ENCODE data around the gene NAA10. TPM values are rescaled to one million over a fixed set of nuclear protein-coding genes. Genes with fewer than 3 reads are reported as not detected.

NAA10 gene
- total RNA-seq, 4 donors from 2014 or later, result 89.3 to 106 (median 95.4) TPM

GRCh38 chrX:153969125-153969903 is 34.5 kb upstream of the NAA10 start:
- H3K4me1 ChIP-seq, result peaks cover 53 to 71% (median 63%) of the 10 kb centered on the region in 4 donors

GRCh38 chrX:153968754-153969124 is 33.9 kb upstream of the NAA10 start:
- Histone ChIP-seq H3K4me1 (peaks cover 47 to 68% (median 60%) of the 10 kb centered on the region in 4 donors), H3K9me3 (no peaks in the 10 kb centered on the region), H3K27ac (replicated peaks in 1 of 4) (peak overlapping the region; percentile 95 to 99 (median 98)), H3K36me3 (peaks cover 0 to 8% (median 6%) of the 10 kb centered on the region in 4 donors), H3K4me3 (peak overlapping the region; percentile 65 to 81 (median 72)), H3K27me3 (no peaks in the 10 kb centered on the region)
- TF ChIP-seq EP300 (IDR thresholded peaks at IDR 0.05), result no peak
- no peak for TF ChIP-seq POLR2AphosphoS5 (IDR thresholded peaks at IDR 0.05)
- TF ChIP-seq CTCF (IDR thresholded peaks at IDR 0.05), result no peak
- TF ChIP-seq POLR2A (IDR thresholded peaks at IDR 0.05; ENCODE audit: low read depth), result no peak
- DNase-seq (ENCODE audit: extremely low spot score), result no peak
- WGBS, result 50% methylated on average over 9 of the region's 12 CpGs
- intact Hi-C loops (cut with DNase I), result no loop called here

More at GRCh38 chrX:153969125-153969903, 34.5 kb upstream of the NAA10 start:
- H3K36me3 ChIP-seq, result peaks cover 0 to 2% (median 0%) of the 10 kb centered on the region in 4 donors
- no peaks in the 10 kb centered on the region for H3K27me3 ChIP-seq
- no peaks in the 10 kb centered on the region for H3K9me3 ChIP-seq
- no peak for TF ChIP-seq EP300 (IDR thresholded peaks at IDR 0.05)
- TF ChIP-seq CTCF (IDR thresholded peaks at IDR 0.05), result no peak
- TF ChIP-seq POLR2AphosphoS5 (IDR thresholded peaks at IDR 0.05), result no peak
- no peak for TF ChIP-seq POLR2A (IDR thresholded peaks at IDR 0.05; ENCODE audit: low read depth)
- peak overlapping the region; percentile 65 to 81 (median 72) for H3K4me3 ChIP-seq
- peak overlapping the region; percentile 95 to 99 (median 98) for H3K27ac ChIP-seq (replicated peaks in 1 of 4)
- intact Hi-C loops (cut with DNase I), result no loop called here
- DNase-seq (ENCODE audit: extremely low spot score), result no peak
- WGBS, result 43% methylated on average over 20 of the region's 25 CpGs

GRCh38 chrX:153968255-153968654 is 33.4 kb upstream of the NAA10 start:
- Histone ChIP-seq H3K4me3 (peak overlapping the region; percentile 65 to 81 (median 72)), H3K9me3 (no peaks in the 10 kb centered on the region), H3K27ac (replicated peaks in 1 of 4) (peak overlapping the region; percentile 95 to 99 (median 98)), H3K4me1 (peaks cover 42 to 64% (median 55%) of the 10 kb centered on the region in 4 donors), H3K27me3 (no peaks in the 10 kb centered on the region), H3K36me3 (peaks cover 0 to 13% (median 11%) of the 10 kb centered on the region in 4 donors)
- WGBS, result 57% methylated on average over 9 of the region's 9 CpGs
- no peak for DNase-seq (ENCODE audit: extremely low spot score)
- TF ChIP-seq EP300 (IDR thresholded peaks at IDR 0.05) (no peak), CTCF (IDR thresholded peaks at IDR 0.05) (no peak), POLR2AphosphoS5 (IDR thresholded peaks at IDR 0.05) (no peak)
- intact Hi-C loops (cut with DNase I), result no loop called here

- Histone ChIP-seq H3K9me3 (no peaks in the 10 kb centered on the region), H3K4me3 (peak overlapping the region in 1 of 4 donors; percentile 16), H3K4me1 (peaks cover 41 to 62% (median 54%) of the 10 kb centered on the region in 4 donors), H3K27ac (replicated peaks in 1 of 4) (peak overlapping the region; percentile 95 to 99 (median 98)), H3K36me3 (peaks cover 0 to 19% (median 16%) of the 10 kb centered on the region in 4 donors), H3K27me3 (no peaks in the 10 kb centered on the region)
- no peak for DNase-seq (ENCODE audit: extremely low spot score)
- TF ChIP-seq CTCF (IDR thresholded peaks at IDR 0.05) (no peak), POLR2A (IDR thresholded peaks at IDR 0.05; ENCODE audit: low read depth) (no peak), POLR2AphosphoS5 (IDR thresholded peaks at IDR 0.05) (no peak), EP300 (IDR thresholded peaks at IDR 0.05) (no peak)
- intact Hi-C loops (cut with DNase I), result no loop called here
- 67% methylated on average over 16 of the region's 16 CpGs for WGBS
These were observed 32.8 kb upstream of the NAA10 start for GRCh38 chrX:153967536-153968224.

Measured in esophagus muscularis mucosa (tissue), 4 donors.